Measurements from ENCODE around the gene MANSC1.

Gene MANSC1

DNA sequence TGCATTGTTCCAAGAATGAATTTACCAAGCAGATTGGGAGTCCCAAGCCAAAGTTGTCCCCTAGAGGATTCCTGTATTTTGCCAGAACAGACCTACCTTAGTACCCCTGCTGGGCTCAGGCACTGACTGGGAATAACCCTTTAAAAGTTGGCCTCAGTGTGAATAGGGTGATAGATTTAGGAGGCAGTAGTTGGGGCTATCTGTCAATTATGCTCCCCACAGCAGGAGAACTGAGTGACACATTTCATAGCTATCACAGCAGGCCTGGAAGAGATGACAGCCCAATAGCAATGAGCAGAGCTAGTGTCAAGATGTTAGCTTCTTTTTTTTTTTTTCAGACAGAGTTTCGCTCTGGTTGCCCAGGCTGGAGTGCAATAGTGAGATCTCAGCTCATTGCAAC lies 68.9 kb downstream of the MANSC1 start:
- Histone ChIP-seq H3K27me3 (ENCODE audit: insufficient read depth, poor library complexity, severe bottlenecking) (no peaks in the 10 kb centered on the region), H3K9me3 (ENCODE audit: severe bottlenecking) (no peaks in the 10 kb centered on the region), H3K4me1 (ENCODE audit: insufficient read depth, poor library complexity, severe bottlenecking) (no peaks in the 10 kb centered on the region), H3K4me3 (ENCODE audit: severe bottlenecking) (no peak overlapping the region), H3K36me3 (ENCODE audit: low read depth) (no peaks in the 10 kb centered on the region), H3K27ac (ENCODE audit: poor library complexity, severe bottlenecking) (no peak overlapping the region)
- ATAC-seq (ENCODE audit: low read depth) (no peak), DNase-seq (ENCODE audit: low spot score) (no peak)
- TF ChIP-seq, protein P1, sequence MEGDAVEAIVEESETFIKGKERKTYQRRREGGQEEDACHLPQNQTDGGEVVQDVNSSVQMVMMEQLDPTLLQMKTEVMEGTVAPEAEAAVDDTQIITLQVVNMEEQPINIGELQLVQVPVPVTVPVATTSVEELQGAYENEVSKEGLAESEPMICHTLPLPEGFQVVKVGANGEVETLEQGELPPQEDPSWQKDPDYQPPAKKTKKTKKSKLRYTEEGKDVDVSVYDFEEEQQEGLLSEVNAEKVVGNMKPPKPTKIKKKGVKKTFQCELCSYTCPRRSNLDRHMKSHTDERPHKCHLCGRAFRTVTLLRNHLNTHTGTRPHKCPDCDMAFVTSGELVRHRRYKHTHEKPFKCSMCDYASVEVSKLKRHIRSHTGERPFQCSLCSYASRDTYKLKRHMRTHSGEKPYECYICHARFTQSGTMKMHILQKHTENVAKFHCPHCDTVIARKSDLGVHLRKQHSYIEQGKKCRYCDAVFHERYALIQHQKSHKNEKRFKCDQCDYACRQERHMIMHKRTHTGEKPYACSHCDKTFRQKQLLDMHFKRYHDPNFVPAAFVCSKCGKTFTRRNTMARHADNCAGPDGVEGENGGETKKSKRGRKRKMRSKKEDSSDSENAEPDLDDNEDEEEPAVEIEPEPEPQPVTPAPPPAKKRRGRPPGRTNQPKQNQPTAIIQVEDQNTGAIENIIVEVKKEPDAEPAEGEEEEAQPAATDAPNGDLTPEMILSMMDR (IDR thresholded peaks at IDR 0.05; ENCODE audit: poor library complexity, severe bottlenecking) = no peak

DNA sequence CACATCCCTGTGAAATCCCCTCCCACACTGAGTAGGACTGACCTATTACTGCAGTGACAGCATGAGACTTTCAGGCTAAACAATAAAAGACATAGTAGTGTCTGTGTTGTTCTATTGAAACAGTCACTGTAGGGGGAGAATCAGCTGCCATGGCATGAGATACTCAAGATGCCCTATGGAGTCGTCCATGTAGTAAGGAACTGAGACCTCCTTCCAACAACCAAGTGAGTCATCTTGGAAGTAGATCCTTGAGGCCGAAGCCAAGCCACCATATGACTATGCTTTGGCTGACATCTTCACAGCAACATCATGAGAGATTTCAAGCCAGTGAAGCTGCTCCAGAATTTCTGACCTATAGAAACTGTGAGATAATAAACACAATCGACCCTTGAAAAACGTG lies 71.1 kb downstream of the MANSC1 start:
- ATAC-seq (ENCODE audit: low read depth) (no peak), DNase-seq (ENCODE audit: low spot score) (no peak)
- Histone ChIP-seq H3K27ac (ENCODE audit: poor library complexity, severe bottlenecking) (no peak overlapping the region), H3K4me1 (ENCODE audit: insufficient read depth, poor library complexity, severe bottlenecking) (no peaks in the 10 kb centered on the region), H3K4me3 (ENCODE audit: severe bottlenecking) (no peak overlapping the region), H3K36me3 (ENCODE audit: low read depth) (no peaks in the 10 kb centered on the region), H3K9me3 (ENCODE audit: severe bottlenecking) (no peaks in the 10 kb centered on the region), H3K27me3 (ENCODE audit: insufficient read depth, poor library complexity, severe bottlenecking) (no peaks in the 10 kb centered on the region)
- TF ChIP-seq, protein P1 (IDR thresholded peaks at IDR 0.05; ENCODE audit: poor library complexity, severe bottlenecking) = no peak

Measured in RWPE2 (cell line).